Ovary (tissue), 9 donors: ENCODE results near the gene KRT7. TPM values are rescaled to one million over a fixed set of nuclear protein-coding genes. Genes with fewer than 3 reads are reported as not detected.

Experiments used
- DNase-seq, 5 donors: peaks; one replicate each; pipeline ENCODE4 v3.0.0-alpha.2; 2019 to 2020
- H3K27ac ChIP-seq, 2 donors: fragments of 200-600 bp; one replicate each; pipeline versions ENCODE4 v1.5.1 to v1.8.0; 2019 to 2022
- H3K27me3 ChIP-seq: fragments of 200-600 bp; one replicate; pipeline ENCODE4 v1.8.0; 2022
- H3K36me3 ChIP-seq: fragments of 200-600 bp; sonication (generic); one replicate; pipeline ENCODE4 v1.5.1; 2019
- H3K4me1 ChIP-seq: one replicate; pipeline ENCODE4 v1.8.1; 2013; ENCODE audit warnings: mild to moderate bottlenecking, moderate library complexity; ENCODE audit not compliant: insufficient read depth
- H3K4me3 ChIP-seq: fragments of 200-600 bp; sonication (generic); one replicate; pipeline ENCODE4 v1.5.1; 2017
- H3K9me3 ChIP-seq, 2 donors: fragments of 200-600 bp in 1 of 2; sonication (generic) in 1 of 2; one replicate each; pipeline versions ENCODE4 v1.5.1 to v1.8.1; 2013 to 2019; ENCODE audit warnings: mild to moderate bottlenecking in 1 of 2, moderate library complexity in 1 of 2
- EP300 ChIP-seq: sonication (generic); formaldehyde crosslinking; IDR thresholded peaks from one replicate; pipeline ENCODE4 v1.6.1; 2017; ENCODE audit warnings: antibody characterized with exemption
- POLR2A ChIP-seq: fragments of 450-650 bp; IDR thresholded peaks from one replicate; pipeline ENCODE4 v1.6.1; 2017; ENCODE audit warnings: antibody characterized with exemption, mild to moderate bottlenecking, moderate library complexity
- WGBS, 3 donors: extraction: QIAGEN DNeasy Blood & Tissue Kit in 1 of 3; methylation state at CpG; one replicate each; pipeline versions ENCODE4 v1.1.5 to v1.1.7; 2013 to 2017; 5-methylcytosine and 5-hydroxymethylcytosine counted together
- intact Hi-C, 4 donors: fragments of 100-400 bp; cut with DNase I; formaldehyde crosslinking; loops; one replicate each; pipeline versions ENCODE4 v1.11.0 to v1.15.1; 2022 to 2023
- polyA plus RNA-seq, 2 donors: library from polyadenylated mRNA; stranded (reverse); fragments of 200-250 nt in 1 of 2; fragments of 350-450 nt in 1 of 2; fragmentation: Illumina TruSeq in 1 of 2; extraction: RNeasy Lipid Tissue Mini Kit (QIAGEN cat#74804) in 1 of 2; gene quantifications; one replicate each; pipeline ENCODE4 v1.2.3, GENCODE V29; 2013 to 2014
- total RNA-seq, 7 donors: library from RNA; depleted of rRNA in 2 of 7; stranded (reverse); fragments of >200 nt in 2 of 7; fragmentation: NEBNext Ultra II Directional in 3 of 7; extraction: Animal tissue kit (Norgen Biotek cat#: 25700) in 3 of 7; gene quantifications; one replicate each; pipeline versions ENCODE4 v1.1.0 to v1.2.4, GENCODE V29; 2016 to 2023
- TF ChIP-seq, protein P1 (sequence below), 3 donors: fragments of 450-650 bp in 2 of 3; fragments of 200-600 bp in 1 of 3; IDR thresholded peaks; one replicate each; pipeline versions ENCODE4 v1.5.1 to v1.8.0; 2016 to 2022; ENCODE audit warnings: antibody characterized with exemption in 3 of 3, mild to moderate bottlenecking in 1 of 3
- donor health status: DM: no; HTN: no; CAD: no; lungs with moderate emphysema.
- donor health status: DM: no; HTN: no; CAD: no.
- donor health status: Bipolar disorder and iron deficiency.
- donor health status: DM: yes; HTN: yes; CAD: no.
- donor health status: DM: no; HTN: no; CAD: no.
- donor health status: DM: yes; HTN: yes; CAD: no.

KRT7 gene
- total and polyA plus RNA-seq, 9 donors, result 0.37 to 379 (median 22.7) TPM; not detected in 1

DNA sequence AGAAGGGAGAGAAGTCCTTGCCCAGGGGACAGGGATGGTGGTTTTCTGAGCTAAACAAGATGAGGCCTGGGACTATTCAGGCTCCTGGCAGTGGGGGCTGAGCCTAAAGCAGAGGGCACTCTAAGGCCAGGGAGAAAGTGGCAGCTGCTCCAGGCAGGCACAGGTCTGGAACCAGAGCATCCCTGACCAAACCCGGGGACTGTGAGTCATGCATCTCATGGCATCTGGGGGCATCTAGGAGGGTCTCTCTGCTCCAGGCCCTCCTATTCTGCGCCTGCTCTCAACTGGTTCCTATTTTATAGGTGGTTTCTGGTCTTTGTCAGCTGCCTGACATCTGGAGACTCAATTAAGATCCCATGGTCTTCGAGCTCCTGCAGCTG, 11.6 kb downstream of the KRT7 start:
- WGBS, 3 donors, result 60 to 73% (median 64%) methylated on average over 3 of the region's 3 CpGs
- no peak for TF ChIP-seq POLR2A
- TF ChIP-seq EP300, result no peak
- TF ChIP-seq, protein P1, sequence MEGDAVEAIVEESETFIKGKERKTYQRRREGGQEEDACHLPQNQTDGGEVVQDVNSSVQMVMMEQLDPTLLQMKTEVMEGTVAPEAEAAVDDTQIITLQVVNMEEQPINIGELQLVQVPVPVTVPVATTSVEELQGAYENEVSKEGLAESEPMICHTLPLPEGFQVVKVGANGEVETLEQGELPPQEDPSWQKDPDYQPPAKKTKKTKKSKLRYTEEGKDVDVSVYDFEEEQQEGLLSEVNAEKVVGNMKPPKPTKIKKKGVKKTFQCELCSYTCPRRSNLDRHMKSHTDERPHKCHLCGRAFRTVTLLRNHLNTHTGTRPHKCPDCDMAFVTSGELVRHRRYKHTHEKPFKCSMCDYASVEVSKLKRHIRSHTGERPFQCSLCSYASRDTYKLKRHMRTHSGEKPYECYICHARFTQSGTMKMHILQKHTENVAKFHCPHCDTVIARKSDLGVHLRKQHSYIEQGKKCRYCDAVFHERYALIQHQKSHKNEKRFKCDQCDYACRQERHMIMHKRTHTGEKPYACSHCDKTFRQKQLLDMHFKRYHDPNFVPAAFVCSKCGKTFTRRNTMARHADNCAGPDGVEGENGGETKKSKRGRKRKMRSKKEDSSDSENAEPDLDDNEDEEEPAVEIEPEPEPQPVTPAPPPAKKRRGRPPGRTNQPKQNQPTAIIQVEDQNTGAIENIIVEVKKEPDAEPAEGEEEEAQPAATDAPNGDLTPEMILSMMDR (IDR thresholded peaks at IDR 0.05), result no peak
- no peak overlapping the region for H3K27ac ChIP-seq
- no peak overlapping the region for H3K4me3 ChIP-seq
- H3K4me1 ChIP-seq, result peaks cover 7% of the 10 kb centered on the region
- no peak for DNase-seq
- intact Hi-C loops, result no loop called here
- no peaks in the 10 kb centered on the region for H3K9me3 ChIP-seq
- H3K27me3 ChIP-seq, result no peaks in the 10 kb centered on the region
- no peaks in the 10 kb centered on the region for H3K36me3 ChIP-seq

DNA sequence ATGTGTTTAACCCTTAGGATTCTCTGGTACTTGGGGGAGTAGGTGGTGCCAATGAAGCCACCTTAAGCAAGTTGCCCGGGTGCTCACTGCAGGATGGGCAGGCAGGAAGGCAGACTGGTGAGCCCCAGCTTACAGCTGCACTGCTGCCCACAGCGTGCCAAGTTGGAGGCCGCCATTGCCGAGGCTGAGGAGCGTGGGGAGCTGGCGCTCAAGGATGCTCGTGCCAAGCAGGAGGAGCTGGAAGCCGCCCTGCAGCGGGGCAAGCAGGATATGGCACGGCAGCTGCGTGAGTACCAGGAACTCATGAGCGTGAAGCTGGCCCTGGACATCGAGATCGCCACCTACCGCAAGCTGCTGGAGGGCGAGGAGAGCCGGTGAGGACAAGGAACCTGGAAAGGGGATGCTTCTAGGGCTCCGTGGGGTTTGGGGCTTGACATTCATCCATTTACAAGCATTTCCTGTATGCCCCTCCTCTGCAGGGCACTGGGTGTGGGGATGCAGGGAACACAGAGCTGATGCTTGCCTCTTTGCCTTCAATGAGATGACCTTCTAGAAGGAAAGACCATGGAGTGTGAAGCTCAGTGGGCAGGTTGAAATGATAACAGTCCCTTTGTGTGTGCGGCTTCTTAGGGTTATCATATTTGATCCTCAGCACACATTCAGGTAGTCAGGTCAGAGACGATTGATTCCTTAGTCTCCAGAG, 12.4 kb downstream of the KRT7 start:
- no peak for DNase-seq
- Histone ChIP-seq H3K9me3 (no peaks in the 10 kb centered on the region), H3K27me3 (no peaks in the 10 kb centered on the region), H3K4me1 (peaks cover 7% of the 10 kb centered on the region), H3K4me3 (no peak overlapping the region), H3K27ac (no peak overlapping the region), H3K36me3 (no peaks in the 10 kb centered on the region)
- WGBS, 3 donors, result 87 to 91% (median 87%) methylated on average over 20 of the region's 20 CpGs
- TF ChIP-seq, protein P1 (IDR thresholded peaks at IDR 0.05), result no peak
- intact Hi-C loops, result no loop called here

GRCh38 chr12:52245962-52246569, 13.0 kb downstream of the KRT7 start:
- Histone ChIP-seq H3K4me3 (no peak overlapping the region), H3K4me1 (peaks cover 7% of the 10 kb centered on the region), H3K9me3 (no peaks in the 10 kb centered on the region), H3K27me3 (no peaks in the 10 kb centered on the region), H3K27ac (no peak overlapping the region), H3K36me3 (no peaks in the 10 kb centered on the region)
- 64 to 79% (median 78%) methylated on average over 7 of the region's 7 CpGs for WGBS, 3 donors
- TF ChIP-seq EP300 (no peak), POLR2A (no peak)
- TF ChIP-seq, protein P1 (IDR thresholded peaks at IDR 0.05), result no peak
- intact Hi-C loops, result no loop called here
- DNase-seq, result no peak

GRCh38 chr12:52246720-52247621, 13.9 kb downstream of the KRT7 start:
- no peak overlapping the region for H3K4me3 ChIP-seq
- H3K36me3 ChIP-seq, result no peaks in the 10 kb centered on the region
- DNase-seq, result no peak
- 61 to 67% (median 64%) methylated on average over 10 of the region's 10 CpGs for WGBS, 3 donors
- TF ChIP-seq EP300, result no peak
- no peak for TF ChIP-seq POLR2A
- TF ChIP-seq, protein P1 (IDR thresholded peaks at IDR 0.05), result no peak
- H3K4me1 ChIP-seq, result peaks cover 7% of the 10 kb centered on the region
- no peaks in the 10 kb centered on the region for H3K9me3 ChIP-seq
- no peak overlapping the region for H3K27ac ChIP-seq
- H3K27me3 ChIP-seq, result no peaks in the 10 kb centered on the region
- intact Hi-C loops, result no loop called here
